Uterus (tissue), 2 donors: ENCODE data around the gene CTSE.
"Not testable (repeated sequence)": the region's sequence is repeated elsewhere in the genome, so short reads cannot be mapped to it uniquely, and the experiment has no call there.

ENCODE experiments used
- CTCF ChIP-seq, 4 experiments: fragments of 200-600 bp in 2 of 4; fragments of 450-650 bp in 2 of 4; sonication (generic) in 2 of 4; IDR thresholded peaks; one replicate each; pipeline ENCODE4 v1.5.1; 2016 to 2019; ENCODE audit warnings: antibody characterized with exemption in 4 of 4, mild to moderate bottlenecking in 2 of 4, moderate library complexity in 1 of 4
- POLR2A ChIP-seq, 2 donors: fragments of 450-650 bp; IDR thresholded peaks; one replicate each; pipeline ENCODE4 v1.6.1; 2016; ENCODE audit warnings: antibody characterized with exemption in 2 of 2, mild to moderate bottlenecking in 1 of 2, moderate library complexity in 1 of 2

- not testable (repeated sequence) for TF ChIP-seq CTCF, POLR2A (IDR thresholded peaks at IDR 0.05)
Measured at GRCh38 chr1:206055639-206056323, 32.1 kb upstream of the CTSE start.
